Spleen (tissue), 7 donors: ENCODE measurements around the gene TEKT3.

Experiments
- CTCF ChIP-seq, 11 experiments: fragments of 200-600 bp in 7 of 11; fragments of 450-650 bp in 4 of 11; sonication (generic) in 4 of 11; IDR thresholded peaks in 8 of 11; conservative IDR thresholded peaks in 3 of 11; 1 replicate in 7 of 11; 2 replicates in 4 of 11; pipeline versions ENCODE4 v1.4.0 to v1.8.0; 2016 to 2021; ENCODE audit warnings: antibody characterized with exemption in 11 of 11, inconsistent platforms in 4 of 11, mild to moderate bottlenecking in 1 of 11
- POLR2A ChIP-seq, 3 donors: fragments of 450-650 bp; IDR thresholded peaks; one replicate each; pipeline ENCODE4 v1.5.1; 2017; ENCODE audit warnings: antibody characterized with exemption in 3 of 3, mild to moderate bottlenecking in 1 of 3
- POLR2AphosphoS5 ChIP-seq, 3 donors: sonication (generic); formaldehyde crosslinking; IDR thresholded peaks; one replicate each; pipeline ENCODE4 v1.5.1; 2017; ENCODE audit warnings: antibody characterized with exemption in 3 of 3
- donor health status: DM: no; HTN: no; CAD: no; lungs with moderate emphysema.
- donor health status: DM: no; HTN: no; CAD: no.
- donor health status: DM: no; HTN: no; CAD: no.

DNA sequence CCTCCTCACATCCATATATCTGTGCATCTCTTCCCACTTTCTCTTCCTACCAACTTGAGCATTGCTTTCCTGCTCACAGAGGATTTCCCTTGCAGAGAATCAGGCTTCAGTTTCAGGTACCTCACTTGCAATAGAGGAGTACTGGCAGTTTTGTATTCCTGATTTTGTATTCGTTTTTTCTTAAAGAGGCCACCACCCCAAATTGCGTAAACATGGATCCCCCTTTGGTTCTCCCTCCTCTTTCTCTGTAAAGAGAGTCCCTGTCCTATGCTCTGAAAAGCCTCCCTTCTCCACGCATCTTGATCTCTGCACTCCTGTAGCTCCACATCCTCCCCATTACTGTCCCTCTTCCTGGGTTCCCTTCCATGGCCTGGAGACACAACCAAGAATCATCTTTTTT is 32.2 kb downstream of the TEKT3 start:
- no peak for TF ChIP-seq CTCF (IDR thresholded peaks at IDR 0.05 in 8 of 11, conservative IDR thresholded peaks at IDR 0.05 in 3 of 11)
- TF ChIP-seq POLR2AphosphoS5 (IDR thresholded peaks at IDR 0.05) = no peak
- no peak for TF ChIP-seq POLR2A (IDR thresholded peaks at IDR 0.05)
